VCaP (cell line): ENCODE results near the gene RAD1.

Experiments
- H3K27ac ChIP-seq: fragments of 450-650 bp; 2 replicates; pipeline ENCODE4 v1.5.1; 2017
- TF ChIP-seq, protein P1 (sequence below): fragments of 450-650 bp; conservative IDR thresholded peaks from 2 replicates; pipeline ENCODE4 v1.5.1; 2017; ENCODE audit warnings: mild to moderate bottlenecking, moderate library complexity

RAD1 gene

DNA sequence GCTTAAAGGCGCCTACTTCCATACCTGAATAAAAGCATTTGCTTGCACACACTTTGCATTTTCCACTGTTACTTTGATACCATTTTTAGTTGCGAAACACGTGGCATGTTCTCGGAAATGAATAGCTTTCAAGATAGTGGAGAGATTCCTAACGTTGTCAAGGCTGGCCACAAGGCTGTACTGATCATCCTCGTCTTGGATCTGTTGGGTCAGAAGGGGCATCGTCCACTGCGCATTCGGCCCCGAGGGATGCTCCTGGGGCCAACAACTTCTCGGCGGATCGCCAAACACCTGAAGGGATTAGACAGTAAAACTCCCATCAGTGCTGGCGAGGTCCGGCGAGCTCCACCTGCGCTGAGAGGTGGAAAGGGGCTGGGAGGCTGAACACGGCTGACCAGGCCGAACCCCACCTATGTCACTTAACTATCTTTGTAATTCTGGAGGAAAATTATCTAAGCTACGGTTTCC lies 599 bp downstream of the RAD1 start:
- TF ChIP-seq, protein P1, sequence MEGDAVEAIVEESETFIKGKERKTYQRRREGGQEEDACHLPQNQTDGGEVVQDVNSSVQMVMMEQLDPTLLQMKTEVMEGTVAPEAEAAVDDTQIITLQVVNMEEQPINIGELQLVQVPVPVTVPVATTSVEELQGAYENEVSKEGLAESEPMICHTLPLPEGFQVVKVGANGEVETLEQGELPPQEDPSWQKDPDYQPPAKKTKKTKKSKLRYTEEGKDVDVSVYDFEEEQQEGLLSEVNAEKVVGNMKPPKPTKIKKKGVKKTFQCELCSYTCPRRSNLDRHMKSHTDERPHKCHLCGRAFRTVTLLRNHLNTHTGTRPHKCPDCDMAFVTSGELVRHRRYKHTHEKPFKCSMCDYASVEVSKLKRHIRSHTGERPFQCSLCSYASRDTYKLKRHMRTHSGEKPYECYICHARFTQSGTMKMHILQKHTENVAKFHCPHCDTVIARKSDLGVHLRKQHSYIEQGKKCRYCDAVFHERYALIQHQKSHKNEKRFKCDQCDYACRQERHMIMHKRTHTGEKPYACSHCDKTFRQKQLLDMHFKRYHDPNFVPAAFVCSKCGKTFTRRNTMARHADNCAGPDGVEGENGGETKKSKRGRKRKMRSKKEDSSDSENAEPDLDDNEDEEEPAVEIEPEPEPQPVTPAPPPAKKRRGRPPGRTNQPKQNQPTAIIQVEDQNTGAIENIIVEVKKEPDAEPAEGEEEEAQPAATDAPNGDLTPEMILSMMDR: no peak
- H3K27ac ChIP-seq: peak overlapping the region; percentile 85

DNA sequence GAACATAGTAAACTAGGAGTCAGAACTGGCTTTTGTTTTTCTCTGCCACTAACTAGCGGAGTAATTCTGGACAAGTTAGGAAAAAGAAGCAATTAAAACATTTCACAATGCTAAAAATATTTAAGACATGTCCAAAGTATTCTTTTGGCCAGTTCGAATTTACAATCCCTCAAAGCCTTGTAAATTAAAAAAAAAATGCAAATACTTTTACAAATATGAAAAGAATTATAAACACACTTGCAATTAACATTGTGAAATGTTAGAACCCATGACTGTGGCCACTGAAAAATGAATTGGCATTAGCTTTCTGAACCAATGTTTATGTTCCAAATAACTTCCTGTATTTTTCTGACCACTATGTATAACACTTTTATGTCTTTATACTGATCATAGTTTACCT lies 2.2 kb downstream of the RAD1 start:
- TF ChIP-seq, protein P1: no peak
- peak overlapping the region; percentile 85; the same call in 1 of the 2 replicates for H3K27ac ChIP-seq

DNA sequence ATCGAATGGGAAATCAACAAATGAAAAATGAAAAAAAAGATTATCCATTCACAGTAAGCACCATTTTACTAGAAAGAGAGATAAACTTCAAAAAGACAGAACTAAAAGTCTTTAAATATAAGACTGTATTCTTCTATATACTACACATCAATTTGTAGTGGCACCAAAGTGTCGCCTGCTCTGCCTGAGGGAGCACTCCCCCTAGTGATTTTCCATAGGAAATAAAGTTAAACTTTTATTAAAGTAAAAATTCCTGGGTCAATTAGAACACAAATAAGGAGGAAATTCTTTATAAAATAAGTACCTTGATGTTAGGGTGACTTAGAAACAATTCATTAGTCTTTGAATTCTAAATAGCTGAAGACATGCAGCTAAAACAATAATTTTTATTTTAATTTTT lies 9.7 kb downstream of the RAD1 start:
- TF ChIP-seq, protein P1: peak; percentile 88
- no peak overlapping the region for H3K27ac ChIP-seq

DNA sequence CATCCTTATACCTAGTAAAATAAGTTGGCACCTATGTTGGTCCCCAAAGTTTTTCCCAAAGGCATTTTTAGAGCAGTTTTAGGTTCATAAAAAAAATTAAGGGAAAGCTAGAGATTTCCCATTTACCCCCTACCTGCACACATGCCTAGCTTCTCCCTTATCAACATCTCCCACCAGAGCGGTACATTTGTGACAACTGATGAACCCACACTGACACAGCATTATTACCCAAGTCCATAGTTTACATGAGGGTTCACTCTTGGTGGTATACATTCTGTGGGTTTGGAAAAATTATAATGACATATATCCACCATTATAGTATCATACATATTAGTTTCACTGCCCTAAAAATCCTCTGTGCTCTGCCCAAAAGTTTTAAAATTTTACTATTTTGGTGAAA lies 12.0 kb downstream of the RAD1 start:
- no peak overlapping the region for H3K27ac ChIP-seq
- TF ChIP-seq, protein P1: no peak

DNA sequence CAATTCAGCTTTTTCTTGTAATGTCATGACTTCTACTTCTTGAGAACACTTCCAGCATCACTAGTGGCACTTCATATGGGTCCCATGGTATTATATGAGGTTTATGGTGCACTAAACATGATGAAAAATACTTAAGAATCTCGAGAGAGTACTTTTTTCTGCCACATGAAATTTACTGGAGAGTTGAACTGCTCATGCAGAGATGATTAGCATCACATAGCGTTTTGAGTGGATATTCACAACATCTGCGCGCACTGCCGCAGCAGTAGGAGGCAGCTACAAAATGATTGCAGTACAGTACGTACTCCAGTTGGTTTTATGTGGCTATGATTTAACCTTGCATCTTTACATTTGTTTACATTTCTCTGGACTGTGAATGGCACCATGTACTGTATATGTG lies 14.7 kb downstream of the RAD1 start:
- H3K27ac ChIP-seq: no peak overlapping the region
- TF ChIP-seq, protein P1: no peak

DNA sequence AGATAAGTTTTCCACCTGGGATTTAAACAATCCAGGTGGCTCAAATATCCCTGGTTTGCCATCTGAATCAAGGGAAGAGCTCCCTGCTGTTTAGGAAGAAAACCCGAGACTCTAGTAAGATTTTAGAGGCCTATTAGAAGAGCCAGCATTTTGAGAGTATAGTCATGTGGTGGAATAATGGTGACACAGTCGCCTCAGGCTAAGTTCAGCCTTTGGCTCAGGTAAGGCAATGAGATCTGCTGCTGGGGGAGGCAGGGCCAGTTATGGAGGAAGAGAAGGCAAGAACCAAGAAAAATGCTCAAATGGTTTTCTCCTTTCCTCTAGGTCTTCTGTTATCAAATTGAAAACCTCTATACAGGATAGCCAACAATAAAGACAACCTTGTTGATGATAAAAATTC lies 16.2 kb downstream of the RAD1 start:
- TF ChIP-seq, protein P1: no peak
- no peak overlapping the region for H3K27ac ChIP-seq

DNA sequence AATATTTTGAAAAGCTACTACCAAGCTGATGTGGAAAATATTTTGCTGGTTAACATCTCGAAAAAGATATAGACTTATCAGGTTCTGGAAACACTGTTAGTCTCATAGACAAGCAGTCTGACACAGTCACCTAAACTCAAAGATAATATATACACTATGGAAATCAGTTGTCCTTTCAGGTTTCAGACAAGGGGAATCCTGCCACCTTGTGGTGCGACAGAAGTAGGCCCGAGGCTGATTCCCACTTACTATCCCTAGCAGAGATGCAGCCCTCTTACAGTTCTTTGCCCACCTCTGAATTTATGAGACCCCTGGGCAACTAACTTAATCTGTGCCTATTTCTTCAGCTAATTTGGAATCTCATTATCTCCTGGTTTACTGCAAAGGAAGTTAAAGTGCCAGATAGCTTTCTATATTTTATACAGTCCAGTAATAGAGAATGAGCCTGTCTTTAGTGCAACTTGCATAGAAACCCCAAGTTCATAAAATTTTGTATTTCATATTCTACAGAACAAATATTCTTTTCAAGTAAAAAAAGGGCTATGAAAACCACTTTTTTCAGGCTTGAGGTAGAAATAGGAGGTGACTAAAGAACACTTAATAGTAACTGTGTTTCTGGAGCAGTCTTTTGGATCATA lies 16.9 kb downstream of the RAD1 start:
- no peak overlapping the region; the same call in 1 of the 2 replicates for H3K27ac ChIP-seq
- TF ChIP-seq, protein P1: peak; percentile 95
